ENCODE measurements around the gene ANKMY1.

GRCh38 chr2:240583774-240584173 is 26.0 kb upstream of the ANKMY1 start:
- TF ChIP-seq CTCF (IDR thresholded peaks at IDR 0.05): no peak
- no peak for TF ChIP-seq EZH2 (IDR thresholded peaks at IDR 0.05; ENCODE audit: borderline replicate concordance, insufficient read depth, low read depth, low read length, poor library complexity, severe bottlenecking)
